CD14-positive monocyte (primary cell): ENCODE data around the gene CDK17. TPM values are rescaled to one million over a fixed set of nuclear protein-coding genes. Genes with fewer than 3 reads are reported as not detected.

ENCODE experiments used
- DNase-seq, 3 donors: peaks; one replicate each; pipeline ENCODE4 v3.0.0-alpha.2; 2011 to 2022
- H2AFZ ChIP-seq: 2 replicates; pipeline ENCODE4 v1.6.0; 2012; ENCODE audit warnings: mild to moderate bottlenecking, low read depth, low read length, inconsistent platforms; ENCODE audit not compliant: insufficient read depth, poor library complexity, severe bottlenecking
- H3K27ac ChIP-seq, 2 donors: 1 replicate in 1 of 2; 2 replicates in 1 of 2; pipeline ENCODE4 v1.5.1; 2012 to 2013; ENCODE audit warnings: low read length in 2 of 2, control low read depth in 1 of 2, inconsistent platforms in 1 of 2, low read depth in 1 of 2, mild to moderate bottlenecking in 1 of 2
- H3K27me3 ChIP-seq, 2 donors: one replicate each; pipeline versions ENCODE4 v1.6.0 to v1.6.1; 2011 to 2013; ENCODE audit warnings: low read length in 2 of 2; ENCODE audit not compliant: control insufficient read depth in 2 of 2, insufficient read depth in 2 of 2
- H3K36me3 ChIP-seq, 2 donors: replicated peaks in 1 of 2; 1 replicate in 1 of 2; 2 replicates in 1 of 2; pipeline versions ENCODE4 v1.5.1 to v1.6.1; 2012 to 2013; ENCODE audit warnings: low read length in 2 of 2, control low read depth in 1 of 2, inconsistent platforms in 1 of 2, mild to moderate bottlenecking in 1 of 2; ENCODE audit not compliant: insufficient read depth in 2 of 2, control insufficient read depth in 1 of 2
- H3K4me1 ChIP-seq, 2 donors: 1 replicate in 1 of 2; 2 replicates in 1 of 2; pipeline versions ENCODE4 v1.5.1 to v1.6.1; 2012 to 2013; ENCODE audit warnings: low read length in 2 of 2, control low read depth in 1 of 2, inconsistent platforms in 1 of 2, mild to moderate bottlenecking in 1 of 2, moderate library complexity in 1 of 2; ENCODE audit not compliant: insufficient read depth in 2 of 2, control insufficient read depth in 1 of 2
- H3K4me2 ChIP-seq: replicated peaks from 2 replicates; pipeline ENCODE3; 2012; ENCODE audit warnings: low read length, moderate library complexity, mild to moderate bottlenecking; ENCODE audit not compliant: poor library complexity, severe bottlenecking; ENCODE audit errors: extremely low read depth
- H3K4me3 ChIP-seq, 3 experiments: fragments of 200-600 bp in 1 of 3; sonication (generic) in 1 of 3; replicated peaks in 1 of 3; 1 replicate in 2 of 3; 2 replicates in 1 of 3; pipeline ENCODE4 v1.5.1; 2011 to 2013; ENCODE audit warnings: low read length in 3 of 3, mild to moderate bottlenecking in 3 of 3, control low read depth in 2 of 3, low read depth in 2 of 3, inconsistent platforms in 1 of 3, moderate library complexity in 1 of 3
- H3K79me2 ChIP-seq: 2 replicates; pipeline ENCODE4 v1.6.0; 2012; ENCODE audit warnings: mild to moderate bottlenecking, control low read depth, inconsistent platforms, low read length, moderate library complexity; ENCODE audit not compliant: insufficient read depth
- H3K9ac ChIP-seq: 2 replicates; pipeline ENCODE4 v1.6.0; 2017; ENCODE audit warnings: low read length, mild to moderate bottlenecking; ENCODE audit not compliant: insufficient read depth, poor library complexity, severe bottlenecking
- H3K9me3 ChIP-seq, 2 donors: replicated peaks in 1 of 2; 1 replicate in 1 of 2; 2 replicates in 1 of 2; pipeline versions ENCODE4 v1.5.1 to v1.6.1; 2012 to 2013; ENCODE audit warnings: low read length in 2 of 2, control low read depth in 1 of 2; ENCODE audit not compliant: control insufficient read depth in 1 of 2, insufficient read depth in 1 of 2
- H4K20me1 ChIP-seq: 2 replicates; pipeline ENCODE4 v1.6.0; 2012; ENCODE audit warnings: mild to moderate bottlenecking, low read length, control low read depth, moderate library complexity; ENCODE audit not compliant: insufficient read depth
- H3K27ac Mint-ChIP-seq, 7 donors: one replicate each; pipeline ENCODE4 v1.8.0; 2020; ENCODE audit warnings: mild to moderate bottlenecking in 7 of 7, mixed read lengths in 7 of 7, moderate library complexity in 6 of 7, inconsistent platforms in 2 of 7
- H3K27me3 Mint-ChIP-seq, 3 donors: one replicate each; pipeline ENCODE4 v1.8.0; 2021 to 2022; ENCODE audit warnings: low read depth in 3 of 3, mild to moderate bottlenecking in 3 of 3, mixed read lengths in 3 of 3, moderate library complexity in 3 of 3, inconsistent platforms in 1 of 3
- H3K36me3 Mint-ChIP-seq, 2 donors: one replicate each; pipeline ENCODE4 v1.8.0; 2020; ENCODE audit warnings: mixed read lengths in 2 of 2, inconsistent platforms in 1 of 2, mild to moderate bottlenecking in 1 of 2
- H3K4me1 Mint-ChIP-seq: one replicate; pipeline ENCODE4 v1.8.0; 2020; ENCODE audit warnings: mild to moderate bottlenecking, mixed read lengths
- H3K4me3 Mint-ChIP-seq, 2 donors: one replicate each; pipeline ENCODE4 v1.8.0; 2020; ENCODE audit warnings: mild to moderate bottlenecking in 2 of 2, mixed read lengths in 2 of 2, moderate library complexity in 1 of 2
- H3K9me3 Mint-ChIP-seq, 7 donors: one replicate each; pipeline ENCODE4 v1.8.0; 2020 to 2022; ENCODE audit warnings: mixed read lengths in 7 of 7, mild to moderate bottlenecking in 6 of 7, moderate library complexity in 6 of 7, inconsistent platforms in 2 of 7
- WGBS: methylation state at CpG from one replicate; pipeline ENCODE4 v1.1.5; 2013; ENCODE audit warnings: missing lambda C conversion rate; ENCODE audit not compliant: insufficient coverage; 5-methylcytosine and 5-hydroxymethylcytosine counted together
- intact Hi-C, 2 donors: fragments of 100-400 bp; cut with micrococcal nuclease; formaldehyde crosslinking; loops; one replicate each; pipeline versions ENCODE4 v1.15.0 to v1.15.1; 2023
- polyA plus RNA-seq, 3 donors: library from polyadenylated mRNA; depleted of rRNA in 1 of 3; unstranded in 2 of 3; stranded (reverse) in 1 of 3; fragments of 300-500 nt in 2 of 3; fragments of >200 nt in 1 of 3; fragmentation: Illumina TruSeq in 2 of 3; gene quantifications; 1 replicate in 2 of 3; 2 replicates in 1 of 3; pipeline ENCODE4 v1.2.3, GENCODE V29; 2012 to 2021
- small RNA-seq: library from RNA; depleted of rRNA; stranded (forward); fragments of <200 nt; gene quantifications from one replicate; pipeline ENCODE3, GENCODE V24; 2012; ENCODE audit warnings: low read depth; ENCODE audit not compliant: insufficient read length
- TF ChIP-seq, protein P1 (sequence below): fragments of 200-600 bp; IDR thresholded peaks from one replicate; pipeline ENCODE4 v1.8.0; 2022; ENCODE audit warnings: antibody characterized with exemption, mild to moderate bottlenecking

CDK17 gene
- polyA plus RNA-seq, 3 donors: 3.6 to 6.9 (median 6.4) TPM

DNA sequence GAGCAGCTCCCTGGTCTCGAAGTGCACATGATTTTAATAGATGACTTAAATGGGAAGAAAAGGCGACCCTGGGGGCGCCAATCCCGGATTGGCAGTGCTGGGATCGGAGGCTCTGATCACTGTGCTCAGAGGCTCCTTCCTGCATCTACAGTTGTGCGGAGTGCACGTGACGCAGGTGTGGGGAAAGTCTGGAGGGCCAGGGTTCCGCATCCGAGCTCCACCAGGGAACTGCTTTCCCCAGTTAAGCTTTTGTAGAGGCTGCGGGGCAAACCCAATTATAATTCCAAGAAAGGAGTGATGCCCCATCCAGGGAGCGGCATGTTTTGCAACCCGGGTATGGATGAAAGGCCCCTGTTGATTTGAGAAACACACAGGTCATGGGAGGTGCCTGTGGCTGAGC lies 169.6 kb downstream of the CDK17 start:
- Mint-ChIP-seq H3K9me3 (no peaks in the 10 kb centered on the region), H3K27me3 (peaks cover 0 to 2% (median 2%) of the 10 kb centered on the region in 3 donors), H3K27ac (peak overlapping the region in 2 of 7 donors; percentile 48 to 50), H3K4me1 (peaks cover 7% of the 10 kb centered on the region), H3K36me3 (peaks cover 72 to 92% of the 10 kb centered on the region in 2 donors), H3K4me3 (no peak overlapping the region)
- 93% methylated on average over 7 of the region's 13 CpGs for WGBS
- Histone ChIP-seq H2AFZ (no peak overlapping the region), H3K4me3 (no peak overlapping the region), H3K27me3 (no peaks in the 10 kb centered on the region), H3K9me3 (no peaks in the 10 kb centered on the region), H3K27ac (no peak overlapping the region), H3K9ac (no peak overlapping the region), H3K36me3 (peaks cover 42 to 94% of the 10 kb centered on the region in 2 donors), H3K4me1 (no peaks in the 10 kb centered on the region), H3K79me2 (peaks cover 73% of the 10 kb centered on the region), H3K4me2 (no peak overlapping the region), H4K20me1 (peaks cover 96% of the 10 kb centered on the region)
- intact Hi-C loops: no loop called here
- TF ChIP-seq, protein P1, sequence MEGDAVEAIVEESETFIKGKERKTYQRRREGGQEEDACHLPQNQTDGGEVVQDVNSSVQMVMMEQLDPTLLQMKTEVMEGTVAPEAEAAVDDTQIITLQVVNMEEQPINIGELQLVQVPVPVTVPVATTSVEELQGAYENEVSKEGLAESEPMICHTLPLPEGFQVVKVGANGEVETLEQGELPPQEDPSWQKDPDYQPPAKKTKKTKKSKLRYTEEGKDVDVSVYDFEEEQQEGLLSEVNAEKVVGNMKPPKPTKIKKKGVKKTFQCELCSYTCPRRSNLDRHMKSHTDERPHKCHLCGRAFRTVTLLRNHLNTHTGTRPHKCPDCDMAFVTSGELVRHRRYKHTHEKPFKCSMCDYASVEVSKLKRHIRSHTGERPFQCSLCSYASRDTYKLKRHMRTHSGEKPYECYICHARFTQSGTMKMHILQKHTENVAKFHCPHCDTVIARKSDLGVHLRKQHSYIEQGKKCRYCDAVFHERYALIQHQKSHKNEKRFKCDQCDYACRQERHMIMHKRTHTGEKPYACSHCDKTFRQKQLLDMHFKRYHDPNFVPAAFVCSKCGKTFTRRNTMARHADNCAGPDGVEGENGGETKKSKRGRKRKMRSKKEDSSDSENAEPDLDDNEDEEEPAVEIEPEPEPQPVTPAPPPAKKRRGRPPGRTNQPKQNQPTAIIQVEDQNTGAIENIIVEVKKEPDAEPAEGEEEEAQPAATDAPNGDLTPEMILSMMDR: no peak
- DNase-seq: no peak

GRCh38 chr12:96228566-96229248 lies 171.5 kb downstream of the CDK17 start:
- DNase-seq: no peak
- Histone ChIP-seq H2AFZ (no peak overlapping the region), H3K9me3 (no peaks in the 10 kb centered on the region), H3K36me3 (peaks cover 54 to 95% of the 10 kb centered on the region in 2 donors), H3K4me2 (no peak overlapping the region), H3K4me1 (no peaks in the 10 kb centered on the region), H3K27ac (no peak overlapping the region), H3K4me3 (no peak overlapping the region), H3K79me2 (peaks cover 64% of the 10 kb centered on the region), H4K20me1 (peaks cover 97% of the 10 kb centered on the region), H3K9ac (no peak overlapping the region), H3K27me3 (no peaks in the 10 kb centered on the region)
- H3K9me3 Mint-ChIP-seq: no peaks in the 10 kb centered on the region
- peaks cover 72 to 92% of the 10 kb centered on the region in 2 donors for H3K36me3 Mint-ChIP-seq
- peaks cover 0 to 2% (median 0%) of the 10 kb centered on the region in 3 donors for H3K27me3 Mint-ChIP-seq
- H3K4me3 Mint-ChIP-seq: no peak overlapping the region
- peak overlapping the region in 3 of 7 donors; percentile 37 to 73 (median 54) for H3K27ac Mint-ChIP-seq
- TF ChIP-seq, protein P1: no peak
- WGBS: 98% methylated on average over 7 of the region's 12 CpGs
- peaks cover 3% of the 10 kb centered on the region for H3K4me1 Mint-ChIP-seq
- intact Hi-C loops: no loop called here

Small RNA genes lying within 50 kb of the gene (small RNA-seq; reads per million reads assigned to genes)
- gene RN7SKP11: not detected
- not detected for gene RNU4-24P

Other genes with a start within 250 kb of the CDK17 start
- 10 to 100 TPM; 12.1 to 14.9 (median 14.6) TPM for gene ELK3, start 206.1 kb downstream of the CDK17 start, polyA plus RNA-seq
- gene CFAP54, start 89.1 kb upstream of the CDK17 start, polyA plus RNA-seq: not detected